OCI-LY1 (cell line): Measurements from ENCODE around the gene BST1.

Experiments used
- H2AFZ ChIP-seq: fragments of 200-600 bp; sonication (generic), shearing (Covaris generic); 2 replicates; pipeline ENCODE4 v1.6.0; 2014; ENCODE audit warnings: antibody characterized with exemption, mild to moderate bottlenecking, low read length
- H3F3A ChIP-seq: fragments of 200-600 bp; sonication (generic), shearing (Covaris generic); 2 replicates; pipeline ENCODE4 v1.6.0; 2014; ENCODE audit warnings: mild to moderate bottlenecking, antibody characterized with exemption, low read length, moderate library complexity; ENCODE audit not compliant: insufficient read depth
- H3K27ac ChIP-seq: fragments of 200-600 bp; sonication (generic); 2 replicates; pipeline ENCODE4 v1.5.1; 2014; ENCODE audit warnings: low read length, mixed run types, mild to moderate bottlenecking, low read depth; ENCODE audit not compliant: poor library complexity, severe bottlenecking
- H3K27me3 ChIP-seq: fragments of 200-600 bp; sonication (generic); 2 replicates; pipeline ENCODE4 v1.6.0; 2014; ENCODE audit warnings: antibody characterized with exemption, mild to moderate bottlenecking, low read length, moderate library complexity; ENCODE audit not compliant: insufficient read depth
- H3K36me3 ChIP-seq: fragments of 200-600 bp; sonication (generic); 2 replicates; pipeline ENCODE4 v1.6.1; 2014; ENCODE audit warnings: mild to moderate bottlenecking, antibody characterized with exemption, low read length, moderate library complexity, mixed read lengths; ENCODE audit not compliant: insufficient read depth
- H3K4me1 ChIP-seq: fragments of 200-600 bp; sonication (generic); 2 replicates; pipeline ENCODE4 v1.5.1; 2014; ENCODE audit warnings: mild to moderate bottlenecking, low read length, moderate library complexity; ENCODE audit not compliant: insufficient read depth, severe bottlenecking
- H3K4me2 ChIP-seq: fragments of 200-600 bp; sonication (generic), shearing (Covaris generic); 2 replicates; pipeline ENCODE4 v1.6.1; 2014; ENCODE audit warnings: low read length
- H3K4me3 ChIP-seq: fragments of 200-600 bp; sonication (generic); 2 replicates; pipeline ENCODE4 v1.5.1; 2014; ENCODE audit warnings: low read length, low read depth, mild to moderate bottlenecking, mixed read lengths; ENCODE audit not compliant: poor library complexity, severe bottlenecking
- H3K79me2 ChIP-seq: fragments of 200-600 bp; shearing (Covaris generic); 2 replicates; pipeline ENCODE4 v1.6.1; 2016; ENCODE audit warnings: mixed run types, low read length, mixed read lengths; ENCODE audit not compliant: insufficient read depth
- H3K9ac ChIP-seq: fragments of 200-600 bp; sonication (generic), shearing (Covaris generic); 2 replicates; pipeline ENCODE4 v1.6.1; 2014; ENCODE audit warnings: mild to moderate bottlenecking, low read length, mixed read lengths
- H3K9me2 ChIP-seq: fragments of 200-600 bp; sonication (generic), shearing (Covaris generic); 2 replicates; pipeline ENCODE4 v1.6.1; 2014; ENCODE audit warnings: low read depth, mild to moderate bottlenecking, low read length, mixed read lengths
- H3K9me3 ChIP-seq: fragments of 200-600 bp; shearing (Covaris generic); 2 replicates; pipeline ENCODE4 v1.6.1; 2014; ENCODE audit warnings: low read length, mixed read lengths
- H4K20me1 ChIP-seq: fragments of 200-600 bp; sonication (generic), shearing (Covaris generic); 2 replicates; pipeline ENCODE4 v1.6.0; 2016; ENCODE audit warnings: mild to moderate bottlenecking, low read length; ENCODE audit not compliant: insufficient read depth
- CTCF ChIP-seq: fragments of 200-600 bp; sonication (generic), shearing (Covaris generic); IDR thresholded peaks from 2 replicates; pipeline ENCODE4 v1.5.1; 2017; ENCODE audit warnings: mild to moderate bottlenecking, antibody characterized with exemption, low read length, moderate library complexity, mixed read lengths
- EZH2 ChIP-seq: fragments of 200-600 bp; sonication (generic), shearing (Covaris generic); IDR thresholded peaks from 2 replicates; pipeline ENCODE4 v1.8.0; 2017; ENCODE audit warnings: borderline replicate concordance, mixed run types, mild to moderate bottlenecking, antibody characterized with exemption, low read length, moderate library complexity, mixed read lengths

BST1 gene

GRCh38 chr4:15659768-15660570 lies 42.9 kb upstream of the BST1 start:
- Histone ChIP-seq H3F3A (no peaks in the 10 kb centered on the region; the same call in 1 of the 2 replicates), H2AFZ (no peak overlapping the region), H3K4me1 (peaks cover 21% of the 10 kb centered on the region), H3K27ac (no peak overlapping the region), H3K36me3 (no peaks in the 10 kb centered on the region), H4K20me1 (no peaks in the 10 kb centered on the region), H3K9me2 (no peaks in the 10 kb centered on the region), H3K4me2 (no peak overlapping the region), H3K4me3 (no peak overlapping the region), H3K9me3 (no peaks in the 10 kb centered on the region), H3K9ac (no peak overlapping the region), H3K27me3 (no peaks in the 10 kb centered on the region), H3K79me2 (no peaks in the 10 kb centered on the region)
- no peak for TF ChIP-seq EZH2
- no peak for TF ChIP-seq CTCF

- Histone ChIP-seq H3F3A (no peaks in the 10 kb centered on the region), H3K27ac (no peak overlapping the region), H3K9me3 (no peaks in the 10 kb centered on the region), H3K9me2 (no peaks in the 10 kb centered on the region), H3K79me2 (no peaks in the 10 kb centered on the region), H3K4me2 (no peak overlapping the region), H3K27me3 (no peaks in the 10 kb centered on the region), H3K9ac (no peak overlapping the region), H2AFZ (no peak overlapping the region), H3K4me1 (peaks cover 21% of the 10 kb centered on the region), H3K36me3 (peaks cover 5% of the 10 kb centered on the region; the same call in 1 of the 2 replicates), H3K4me3 (no peak overlapping the region), H4K20me1 (no peaks in the 10 kb centered on the region)
- no peak for TF ChIP-seq EZH2
- TF ChIP-seq CTCF: no peak
Measured at GRCh38 chr4:15665753-15666365, 37.0 kb upstream of the BST1 start.

GRCh38 chr4:15667006-15667405 lies 35.9 kb upstream of the BST1 start:
- Histone ChIP-seq H2AFZ (no peak overlapping the region), H3K4me3 (no peak overlapping the region), H3K4me1 (peaks cover 28% of the 10 kb centered on the region), H3K27ac (no peak overlapping the region), H3K36me3 (peaks cover 5% of the 10 kb centered on the region; the same call in 1 of the 2 replicates), H3F3A (no peaks in the 10 kb centered on the region), H3K79me2 (no peaks in the 10 kb centered on the region), H3K9me3 (no peaks in the 10 kb centered on the region), H3K27me3 (no peaks in the 10 kb centered on the region), H4K20me1 (no peaks in the 10 kb centered on the region), H3K9ac (no peak overlapping the region), H3K4me2 (no peak overlapping the region), H3K9me2 (no peaks in the 10 kb centered on the region)
- TF ChIP-seq CTCF (no peak), EZH2 (no peak)
